Measurements from ENCODE around the gene CINP.
"Not testable (repeated sequence)": the region's sequence is repeated elsewhere in the genome, so short reads cannot be mapped to it uniquely, and the experiment has no call there.

CINP gene

GRCh38 chr14:102303664-102304063 lies 59.0 kb downstream of the CINP start:
- H3K27me3 ChIP-seq (ENCODE audit: low read depth, low read length) = no peaks in the 10 kb centered on the region
- no peaks in the 10 kb centered on the region for H3K9me3 ChIP-seq (ENCODE audit: control insufficient read depth in 1 of 2, low read length in 2 of 2)
- no peaks in the 10 kb centered on the region for H3K36me3 ChIP-seq (ENCODE audit: control insufficient read depth in 1 of 2, insufficient read depth in 2 of 2, low read length in 2 of 2)
- H3K27ac ChIP-seq (ENCODE audit: low read length) = no peak overlapping the region
- H3K4me1 ChIP-seq (ENCODE audit: control insufficient read depth in 1 of 2, insufficient read depth in 2 of 2, low read length in 2 of 2) = peaks cover 0 to 6% of the 10 kb centered on the region in 2 donors
- H3K4me3 ChIP-seq (ENCODE audit: low read depth in 1 of 2, low read length in 2 of 2) = no peak overlapping the region

DNA sequence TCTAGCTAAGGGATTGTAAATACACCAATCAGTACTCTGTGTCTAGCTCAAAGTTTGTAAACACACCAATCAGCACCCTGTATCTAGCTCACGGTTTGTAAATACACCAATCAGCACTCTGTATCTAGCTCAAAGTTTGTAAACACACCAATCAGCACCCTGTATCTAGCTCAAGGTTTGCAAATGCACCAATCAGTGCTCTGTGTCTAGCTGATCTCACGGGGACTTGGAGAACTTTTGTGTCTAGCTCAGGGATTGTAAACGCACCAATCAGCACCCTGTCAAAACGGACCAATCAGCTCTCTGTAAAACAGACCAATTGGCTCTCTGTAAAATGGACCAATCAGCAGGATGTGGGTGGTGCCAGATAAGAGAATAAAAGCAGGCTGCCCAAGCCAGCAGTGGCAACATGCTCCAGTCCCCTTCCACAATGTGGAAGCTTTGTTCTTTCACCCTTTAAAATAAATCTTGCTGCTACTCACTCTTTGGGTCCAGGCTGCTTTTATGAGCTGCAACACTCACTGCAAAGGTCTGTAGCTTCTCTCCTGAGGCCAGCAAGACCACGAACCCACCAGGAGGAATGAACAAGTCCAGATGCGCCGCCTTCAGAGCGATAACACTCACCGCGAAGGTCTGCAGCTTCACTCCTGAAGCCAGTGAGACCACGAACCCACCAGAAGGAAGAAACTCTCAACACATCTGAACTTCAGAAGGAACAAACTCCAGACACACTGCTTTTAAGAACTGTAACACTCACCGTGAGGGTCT lies 64.2 kb downstream of the CINP start:
- H3K36me3 ChIP-seq (ENCODE audit: control insufficient read depth in 1 of 2, insufficient read depth in 2 of 2, low read length in 2 of 2); H3K27ac ChIP-seq (ENCODE audit: low read length); H3K9me3 ChIP-seq (ENCODE audit: control insufficient read depth in 1 of 2, low read length in 2 of 2); H3K27me3 ChIP-seq (ENCODE audit: low read depth, low read length); H3K4me3 ChIP-seq (ENCODE audit: low read depth in 1 of 2, low read length in 2 of 2): not testable (repeated sequence)
- H3K4me1 ChIP-seq (ENCODE audit: control insufficient read depth in 1 of 2, insufficient read depth in 2 of 2, low read length in 2 of 2) = peaks cover 0 to 12% of the 10 kb centered on the region in 2 donors

Measured in muscle layer of duodenum (tissue), 2 donors.